ENCODE measurements around the gene ANKUB1. TPM values are rescaled to one million over a fixed set of nuclear protein-coding genes. Genes with fewer than 3 reads are reported as not detected.

ANKUB1 gene
- total RNA-seq, 1 experiment from 2014 or later, result not detected

DNA sequence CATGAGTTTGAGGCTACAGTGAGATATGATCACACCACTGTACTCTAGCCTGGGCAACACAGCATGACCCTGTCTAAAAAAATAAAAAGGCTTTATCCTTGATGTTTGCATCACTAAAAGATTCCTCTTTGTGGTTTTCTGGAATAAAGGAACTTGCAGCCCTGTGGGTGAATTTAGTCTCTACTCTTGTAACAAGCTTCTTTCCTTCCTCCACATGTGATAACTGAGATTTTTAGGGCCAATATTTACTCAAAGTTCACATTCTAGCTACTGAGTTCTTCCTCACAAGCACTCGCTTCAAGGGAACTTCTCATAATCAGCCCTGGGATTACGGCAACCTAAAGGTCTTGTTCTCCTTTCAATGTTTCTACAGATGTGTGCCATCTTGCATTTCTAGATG lies 64.7 kb downstream of the ANKUB1 start:
- Histone ChIP-seq H3K9me3 (ENCODE audit: control insufficient read depth, insufficient read depth, low read depth, low read length) (no peaks in the 10 kb centered on the region), H3K27me3 (ENCODE audit: control insufficient read depth, insufficient read depth, low read length) (no peaks in the 10 kb centered on the region), H3K4me3 (ENCODE audit: low read depth in 2 of 2, low read length in 2 of 2) (no peak overlapping the region), H3K4me1 (ENCODE audit: control insufficient read depth, insufficient read depth, low read length) (no peaks in the 10 kb centered on the region), H3K36me3 (ENCODE audit: control insufficient read depth, insufficient read depth, low read length) (no peaks in the 10 kb centered on the region), H3K27ac (ENCODE audit: low read length) (no peak overlapping the region)
- TF ChIP-seq, protein P1, sequence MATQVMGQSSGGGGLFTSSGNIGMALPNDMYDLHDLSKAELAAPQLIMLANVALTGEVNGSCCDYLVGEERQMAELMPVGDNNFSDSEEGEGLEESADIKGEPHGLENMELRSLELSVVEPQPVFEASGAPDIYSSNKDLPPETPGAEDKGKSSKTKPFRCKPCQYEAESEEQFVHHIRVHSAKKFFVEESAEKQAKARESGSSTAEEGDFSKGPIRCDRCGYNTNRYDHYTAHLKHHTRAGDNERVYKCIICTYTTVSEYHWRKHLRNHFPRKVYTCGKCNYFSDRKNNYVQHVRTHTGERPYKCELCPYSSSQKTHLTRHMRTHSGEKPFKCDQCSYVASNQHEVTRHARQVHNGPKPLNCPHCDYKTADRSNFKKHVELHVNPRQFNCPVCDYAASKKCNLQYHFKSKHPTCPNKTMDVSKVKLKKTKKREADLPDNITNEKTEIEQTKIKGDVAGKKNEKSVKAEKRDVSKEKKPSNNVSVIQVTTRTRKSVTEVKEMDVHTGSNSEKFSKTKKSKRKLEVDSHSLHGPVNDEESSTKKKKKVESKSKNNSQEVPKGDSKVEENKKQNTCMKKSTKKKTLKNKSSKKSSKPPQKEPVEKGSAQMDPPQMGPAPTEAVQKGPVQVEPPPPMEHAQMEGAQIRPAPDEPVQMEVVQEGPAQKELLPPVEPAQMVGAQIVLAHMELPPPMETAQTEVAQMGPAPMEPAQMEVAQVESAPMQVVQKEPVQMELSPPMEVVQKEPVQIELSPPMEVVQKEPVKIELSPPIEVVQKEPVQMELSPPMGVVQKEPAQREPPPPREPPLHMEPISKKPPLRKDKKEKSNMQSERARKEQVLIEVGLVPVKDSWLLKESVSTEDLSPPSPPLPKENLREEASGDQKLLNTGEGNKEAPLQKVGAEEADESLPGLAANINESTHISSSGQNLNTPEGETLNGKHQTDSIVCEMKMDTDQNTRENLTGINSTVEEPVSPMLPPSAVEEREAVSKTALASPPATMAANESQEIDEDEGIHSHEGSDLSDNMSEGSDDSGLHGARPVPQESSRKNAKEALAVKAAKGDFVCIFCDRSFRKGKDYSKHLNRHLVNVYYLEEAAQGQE (IDR thresholded peaks at IDR 0.05; ENCODE audit: insufficient read depth in 1 of 2, low read depth in 2 of 2, low read length in 1 of 2), result no peak
- TF ChIP-seq TCF7L2 (IDR thresholded peaks at IDR 0.05; ENCODE audit: low read depth, low read length), result no peak
- TF ChIP-seq SIN3A (IDR thresholded peaks at IDR 0.05; ENCODE audit: borderline replicate concordance, insufficient read depth, low read depth, low read length), result no peak
- TF ChIP-seq POLR2AphosphoS5 (IDR thresholded peaks at IDR 0.05; ENCODE audit: low read depth, low read length), result no peak
- TF ChIP-seq, protein P2, sequence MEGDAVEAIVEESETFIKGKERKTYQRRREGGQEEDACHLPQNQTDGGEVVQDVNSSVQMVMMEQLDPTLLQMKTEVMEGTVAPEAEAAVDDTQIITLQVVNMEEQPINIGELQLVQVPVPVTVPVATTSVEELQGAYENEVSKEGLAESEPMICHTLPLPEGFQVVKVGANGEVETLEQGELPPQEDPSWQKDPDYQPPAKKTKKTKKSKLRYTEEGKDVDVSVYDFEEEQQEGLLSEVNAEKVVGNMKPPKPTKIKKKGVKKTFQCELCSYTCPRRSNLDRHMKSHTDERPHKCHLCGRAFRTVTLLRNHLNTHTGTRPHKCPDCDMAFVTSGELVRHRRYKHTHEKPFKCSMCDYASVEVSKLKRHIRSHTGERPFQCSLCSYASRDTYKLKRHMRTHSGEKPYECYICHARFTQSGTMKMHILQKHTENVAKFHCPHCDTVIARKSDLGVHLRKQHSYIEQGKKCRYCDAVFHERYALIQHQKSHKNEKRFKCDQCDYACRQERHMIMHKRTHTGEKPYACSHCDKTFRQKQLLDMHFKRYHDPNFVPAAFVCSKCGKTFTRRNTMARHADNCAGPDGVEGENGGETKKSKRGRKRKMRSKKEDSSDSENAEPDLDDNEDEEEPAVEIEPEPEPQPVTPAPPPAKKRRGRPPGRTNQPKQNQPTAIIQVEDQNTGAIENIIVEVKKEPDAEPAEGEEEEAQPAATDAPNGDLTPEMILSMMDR (IDR thresholded peaks at IDR 0.05), result no peak
- in situ Hi-C loops (cut with HindIII; ENCODE audit: low pct_unique_long_range_greater_than_20kb, low sequenced_read_pairs), result no loop called here
- intact Hi-C loops (cut with micrococcal nuclease; ENCODE audit: unreplicated experiment), result no loop called here
- CTCF ChIA-PET, result interaction anchor here (0.7 kb wide), 1 partner anchor 39 kb away, joined by 3 read pairs; no protein-coding TSS in a partner anchor
- DNase-seq (ENCODE audit: low read depth, low spot score), result no peak
- no TSS peak for BruUV-seq (replicated peaks)
- no peak for ATAC-seq
- POLR2A ChIA-PET, result no interaction called here

DNA sequence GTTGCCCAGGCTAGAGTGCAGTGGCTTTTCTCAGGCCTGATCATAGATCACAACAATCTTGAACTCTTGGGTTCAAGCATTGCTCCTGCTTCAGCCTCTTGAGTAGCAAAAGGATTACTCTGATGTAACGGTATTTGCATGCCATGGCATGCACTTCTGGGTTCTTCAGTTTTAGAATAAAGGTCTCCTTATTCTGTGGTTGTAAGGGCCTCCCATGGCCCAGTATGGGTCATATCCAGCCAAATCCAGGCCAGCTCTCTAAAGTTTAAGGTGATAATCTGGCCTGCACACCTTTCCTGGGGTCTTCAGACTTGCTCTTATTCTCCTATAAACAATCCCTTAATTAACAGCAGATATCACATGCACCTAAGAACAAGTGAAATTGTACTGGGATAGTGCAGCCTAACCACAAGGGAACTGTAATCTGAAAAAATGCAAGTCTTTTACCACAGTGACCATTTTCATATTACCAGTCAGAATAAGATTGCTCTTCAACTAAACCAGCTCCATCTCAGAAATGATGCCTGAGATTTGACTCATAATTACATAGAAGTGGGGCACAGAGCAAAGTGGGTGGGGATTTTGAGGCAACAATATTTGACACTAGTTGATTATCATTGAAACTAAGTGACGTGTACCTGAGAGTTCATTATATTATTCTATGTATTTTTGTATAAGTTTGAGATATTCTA lies 65.5 kb downstream of the ANKUB1 start:
- POLR2A ChIA-PET, result no interaction called here
- DNase-seq (ENCODE audit: low read depth, low spot score) (no peak), ATAC-seq (no peak)
- in situ Hi-C loops (cut with HindIII; ENCODE audit: low pct_unique_long_range_greater_than_20kb, low sequenced_read_pairs) (no loop called here), intact Hi-C loops (cut with micrococcal nuclease; ENCODE audit: unreplicated experiment) (no loop called here)
- CTCF ChIA-PET, result interaction anchor here (0.7 kb wide), 1 partner anchor 88 kb away, joined by 4 read pairs; no protein-coding TSS in a partner anchor
- no TSS peak for BruUV-seq (replicated peaks)
- H3K36me3 ChIP-seq (ENCODE audit: control insufficient read depth, insufficient read depth, low read length), result no peaks in the 10 kb centered on the region
- H3K4me3 ChIP-seq (ENCODE audit: low read depth in 2 of 2, low read length in 2 of 2), result no peak overlapping the region
- H3K27me3 ChIP-seq (ENCODE audit: control insufficient read depth, insufficient read depth, low read length), result no peaks in the 10 kb centered on the region
- peaks cover 3% of the 10 kb centered on the region; the same call in 1 of the 2 replicates for H3K9me3 ChIP-seq (ENCODE audit: control insufficient read depth, insufficient read depth, low read depth, low read length)
- TF ChIP-seq SIN3A (IDR thresholded peaks at IDR 0.05; ENCODE audit: borderline replicate concordance, insufficient read depth, low read depth, low read length), result no peak
- TF ChIP-seq POLR2AphosphoS5 (IDR thresholded peaks at IDR 0.05; ENCODE audit: low read depth, low read length), result no peak
- TF ChIP-seq, protein P1 (IDR thresholded peaks at IDR 0.05; ENCODE audit: insufficient read depth in 1 of 2, low read depth in 2 of 2, low read length in 1 of 2), result no peak
- no peak for TF ChIP-seq TCF7L2 (IDR thresholded peaks at IDR 0.05; ENCODE audit: low read depth, low read length)
- TF ChIP-seq, protein P2 (IDR thresholded peaks at IDR 0.05), result no peak
- no peak overlapping the region for H3K27ac ChIP-seq (ENCODE audit: low read length)
- H3K4me1 ChIP-seq (ENCODE audit: control insufficient read depth, insufficient read depth, low read length), result no peaks in the 10 kb centered on the region

Data from Panc1 (cell line).